MM.1S (cell line): ENCODE data around the gene L1CAM.

Source experiments
- EZH2 ChIP-seq: fragments of 300-600 bp; sonication (generic); optimal IDR thresholded peaks from 2 replicates; pipeline ENCODE3; 2017; ENCODE audit warnings: low read depth, mild to moderate bottlenecking, antibody characterized with exemption, low read length, mixed read lengths
- EZH2phosphoT487 ChIP-seq: fragments of 300-600 bp; sonication (generic); IDR thresholded peaks from 2 replicates; pipeline ENCODE4 v1.6.1; 2018; ENCODE audit warnings: antibody characterized with exemption, low read length
- TF ChIP-seq, protein P1 (sequence below): fragments of 300-600 bp; sonication (generic); IDR thresholded peaks from 2 replicates; pipeline ENCODE4 v1.5.1; 2016; ENCODE audit warnings: antibody characterized with exemption, low read length, mixed read lengths

DNA sequence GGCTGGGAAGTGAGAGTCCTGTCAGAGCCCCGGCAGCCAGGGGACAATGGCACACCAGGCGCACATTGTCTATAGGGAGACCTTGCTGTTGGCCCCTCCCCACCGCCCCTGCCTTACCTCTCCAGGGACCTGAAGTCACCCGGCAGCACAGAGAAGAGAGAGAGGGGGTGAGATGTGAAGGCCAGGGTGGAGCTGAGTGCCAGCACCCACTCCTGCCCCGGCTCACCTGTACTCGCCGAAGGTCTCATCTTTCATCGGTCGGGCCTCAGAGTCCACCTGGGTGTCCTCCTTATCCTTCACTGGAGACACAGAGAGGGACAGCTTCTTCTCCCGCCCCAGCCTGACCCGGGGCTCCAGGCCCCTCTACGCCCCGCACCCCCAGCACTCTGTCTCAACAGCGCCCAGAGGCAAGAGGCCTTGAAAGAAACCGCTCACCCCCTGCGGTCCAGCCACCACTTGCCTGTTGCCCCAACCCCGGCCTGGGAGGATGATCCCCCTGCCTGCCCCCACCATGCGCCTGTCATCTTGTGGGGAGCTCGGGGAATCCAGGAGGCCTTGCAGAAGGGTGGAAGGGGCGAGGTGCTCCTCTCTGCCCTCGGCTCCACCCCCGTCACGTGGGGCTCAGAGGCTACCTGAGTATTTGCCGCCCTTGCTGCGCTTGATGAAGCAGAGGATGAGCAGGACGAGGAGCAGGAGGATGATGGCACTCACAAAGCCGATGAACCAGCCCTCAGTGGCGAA lies 22.6 kb downstream of the L1CAM start:
- TF ChIP-seq, protein P1, sequence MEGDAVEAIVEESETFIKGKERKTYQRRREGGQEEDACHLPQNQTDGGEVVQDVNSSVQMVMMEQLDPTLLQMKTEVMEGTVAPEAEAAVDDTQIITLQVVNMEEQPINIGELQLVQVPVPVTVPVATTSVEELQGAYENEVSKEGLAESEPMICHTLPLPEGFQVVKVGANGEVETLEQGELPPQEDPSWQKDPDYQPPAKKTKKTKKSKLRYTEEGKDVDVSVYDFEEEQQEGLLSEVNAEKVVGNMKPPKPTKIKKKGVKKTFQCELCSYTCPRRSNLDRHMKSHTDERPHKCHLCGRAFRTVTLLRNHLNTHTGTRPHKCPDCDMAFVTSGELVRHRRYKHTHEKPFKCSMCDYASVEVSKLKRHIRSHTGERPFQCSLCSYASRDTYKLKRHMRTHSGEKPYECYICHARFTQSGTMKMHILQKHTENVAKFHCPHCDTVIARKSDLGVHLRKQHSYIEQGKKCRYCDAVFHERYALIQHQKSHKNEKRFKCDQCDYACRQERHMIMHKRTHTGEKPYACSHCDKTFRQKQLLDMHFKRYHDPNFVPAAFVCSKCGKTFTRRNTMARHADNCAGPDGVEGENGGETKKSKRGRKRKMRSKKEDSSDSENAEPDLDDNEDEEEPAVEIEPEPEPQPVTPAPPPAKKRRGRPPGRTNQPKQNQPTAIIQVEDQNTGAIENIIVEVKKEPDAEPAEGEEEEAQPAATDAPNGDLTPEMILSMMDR, result no peak
- TF ChIP-seq EZH2 (no peak), EZH2phosphoT487 (no peak)
